ENCODE results near the gene ABR.

- TF ChIP-seq CTCF (IDR thresholded peaks at IDR 0.05) (no peak), ZFX (IDR thresholded peaks at IDR 0.05; ENCODE audit: borderline replicate concordance) (no peak)
Observed at GRCh38 chr17:1010586-1010985, 169.2 kb downstream of the ABR start.

Measured in 22Rv1 (cell line).